ENCODE results near the gene ERCC8.
A peak's percentile ranks its signal among the peaks of the same experiment; 100 is the strongest.
"Not testable (repeated sequence)": the region's sequence is repeated elsewhere in the genome, so short reads cannot be mapped to it uniquely, and the experiment has no call there.

Gene ERCC8

DNA sequence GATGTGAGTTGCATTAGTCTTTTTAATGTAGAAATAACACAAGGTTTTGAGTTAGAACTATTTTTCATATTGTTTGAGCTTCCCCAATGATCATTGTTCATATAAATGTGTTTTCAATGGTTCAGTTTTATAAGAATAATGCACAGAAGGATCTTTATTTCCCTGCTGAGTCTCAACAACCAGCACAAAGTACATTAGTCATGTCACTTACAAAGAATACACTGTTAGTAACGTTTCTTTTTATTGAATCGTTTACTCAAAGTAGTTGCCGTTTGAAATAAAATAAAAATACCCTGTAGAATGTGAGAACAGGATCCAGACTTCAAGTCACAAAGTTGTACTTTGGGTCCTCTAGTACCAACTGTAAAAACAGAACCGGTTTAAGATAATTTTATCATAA lies 41.5 kb downstream of the ERCC8 start:
- DNase-seq: no peak

DNA sequence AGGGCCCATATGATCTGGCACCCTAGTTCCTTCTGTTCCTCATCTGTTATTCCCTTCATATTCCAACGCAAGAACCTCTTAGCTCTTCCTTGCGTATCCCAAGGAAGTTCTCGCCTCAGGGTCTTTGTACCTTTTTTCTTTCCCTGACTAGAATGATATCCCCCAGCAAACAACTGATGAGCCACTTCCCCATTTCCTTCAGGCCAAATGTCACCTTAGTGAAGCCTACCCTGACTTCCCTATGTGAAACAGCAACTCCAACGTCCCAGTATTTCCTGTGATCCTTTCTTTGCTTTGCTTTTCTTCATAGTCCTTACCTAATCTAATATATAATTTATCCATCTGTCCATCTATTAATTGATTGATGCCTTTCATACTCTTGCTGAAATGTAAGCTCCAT lies 47.9 kb downstream of the ERCC8 start:
- no peak for DNase-seq

DNA sequence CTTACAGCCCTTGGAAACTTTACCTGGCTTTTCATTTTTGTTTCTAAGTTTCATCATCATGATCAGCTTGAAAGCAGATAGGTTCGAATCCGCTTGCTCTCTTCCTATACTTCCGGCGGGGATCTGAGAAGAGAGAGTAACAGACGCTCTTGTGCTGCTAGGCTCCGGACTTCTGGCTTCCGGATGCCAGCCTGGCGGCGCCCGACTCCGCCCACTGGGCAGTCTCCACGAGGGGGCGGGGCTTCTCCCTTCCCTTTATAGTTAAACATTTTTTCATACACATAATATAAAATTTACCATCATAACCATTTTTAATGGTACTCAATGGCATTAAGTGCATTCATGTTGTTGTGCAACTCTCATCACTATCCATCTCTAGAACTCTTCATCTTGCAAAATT lies 51.3 kb downstream of the ERCC8 start:
- DNase-seq: no peak

DNA sequence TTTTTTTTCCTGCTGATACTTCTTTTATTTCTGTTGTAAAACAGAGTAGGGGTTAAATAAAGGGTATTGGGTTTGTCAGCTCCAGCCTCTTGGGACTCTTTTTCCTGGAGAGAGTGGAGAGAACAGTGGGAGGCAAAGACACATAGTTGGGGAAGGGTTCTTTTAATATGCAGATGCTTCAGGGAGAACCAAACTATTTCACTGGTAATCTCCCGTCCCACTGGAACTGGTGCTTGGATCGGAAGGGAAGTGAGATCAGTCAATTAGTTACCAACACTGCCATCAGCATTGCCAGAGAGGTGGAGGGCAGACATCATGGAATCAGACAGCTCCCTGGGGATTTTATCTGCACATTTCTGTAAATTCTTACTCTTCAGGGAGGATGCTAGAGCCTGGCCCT lies 53.2 kb downstream of the ERCC8 start:
- no peak for DNase-seq

- DNase-seq: no peak
These were observed 56.4 kb downstream of the ERCC8 start for GRCh38 chr5:60888359-60889061.

- DNase-seq: no peak
These were observed 57.1 kb downstream of the ERCC8 start for GRCh38 chr5:60887746-60888145.

- no peak for DNase-seq
These were observed 57.8 kb downstream of the ERCC8 start for GRCh38 chr5:60887096-60887495.

GRCh38 chr5:60886158-60886557 lies 58.7 kb downstream of the ERCC8 start:
- DNase-seq: no peak

- DNase-seq: no peak
These were observed 61.6 kb downstream of the ERCC8 start for GRCh38 chr5:60883229-60883628.

DNA sequence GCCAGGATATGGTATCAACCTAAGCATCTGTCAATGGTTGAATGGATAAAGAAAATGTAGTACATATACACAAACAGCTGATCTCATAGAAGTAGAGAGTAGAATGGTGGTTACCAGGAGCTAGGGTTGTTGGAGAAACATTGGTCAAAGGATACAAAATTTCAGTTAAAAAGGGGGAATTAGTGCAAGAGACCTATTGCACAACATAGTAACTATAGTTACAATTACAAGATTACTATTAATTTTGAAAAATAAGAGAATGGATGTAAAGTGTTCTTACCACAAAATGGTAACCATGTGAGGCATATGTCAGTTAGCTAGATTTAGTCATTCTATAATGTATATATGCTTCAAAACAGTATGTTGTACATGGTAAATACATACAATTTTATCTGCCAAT lies 72.0 kb downstream of the ERCC8 start:
- no peak for DNase-seq

DNA sequence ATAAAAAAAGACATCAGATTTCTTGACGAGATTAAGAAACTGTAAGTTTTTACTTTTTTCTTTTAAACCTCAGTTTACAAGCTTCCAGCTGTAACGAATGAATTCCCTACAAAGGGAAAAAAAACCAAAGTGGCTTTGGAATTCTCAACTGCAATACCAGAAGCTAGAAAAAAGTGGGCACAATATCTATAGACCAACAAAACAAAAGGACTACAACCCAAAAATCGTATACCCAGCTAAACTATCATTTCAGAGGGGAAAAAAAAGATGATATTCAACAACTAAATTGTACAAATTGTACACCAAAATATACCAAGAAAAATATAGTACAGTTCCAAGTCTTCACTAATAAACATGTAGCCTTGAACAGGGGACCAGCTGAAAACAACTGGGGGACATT lies 74.0 kb downstream of the ERCC8 start:
- DNase-seq: no peak

DNA sequence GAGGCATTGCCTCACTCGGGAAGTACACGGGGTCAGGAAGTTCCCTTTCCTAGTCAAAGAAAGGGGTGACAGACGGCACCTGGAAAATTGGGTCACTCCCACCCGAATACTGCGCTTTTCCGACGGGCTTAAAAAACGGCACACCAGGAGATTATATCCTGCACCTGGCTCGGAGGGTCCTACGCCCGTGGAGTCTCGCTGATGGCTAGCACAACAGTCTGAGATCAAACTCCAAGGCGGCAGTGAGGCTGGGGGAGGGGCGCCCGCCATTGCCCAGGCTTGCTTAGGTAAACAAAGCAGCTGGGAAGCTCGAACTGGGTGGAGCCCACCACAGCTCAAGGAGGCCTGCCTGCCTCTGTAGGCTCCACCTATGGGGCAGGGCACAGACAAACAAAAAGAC lies 84.3 kb downstream of the ERCC8 start:
- not testable (repeated sequence) for DNase-seq

- no peak for DNase-seq
These were observed 88.8 kb downstream of the ERCC8 start for GRCh38 chr5:60856066-60856465.

DNA sequence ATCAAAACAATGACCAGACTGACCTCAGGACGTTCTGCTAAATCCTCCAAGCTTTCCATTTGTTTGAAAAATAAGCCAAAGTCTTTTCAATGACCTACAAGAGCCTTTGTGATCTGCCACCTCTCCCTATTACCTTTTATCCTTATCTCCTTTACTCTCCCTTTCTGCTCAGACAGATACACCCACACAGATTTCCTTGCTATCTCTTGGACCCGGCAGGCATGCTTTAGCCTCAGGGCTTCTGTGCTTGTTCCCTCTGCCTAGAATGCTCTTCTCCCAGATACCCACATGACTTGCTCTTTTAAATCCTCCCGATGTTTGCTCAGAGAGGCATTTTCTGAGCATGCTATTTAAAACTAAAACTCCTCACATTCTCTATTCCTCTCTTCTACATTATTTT lies 91.9 kb downstream of the ERCC8 start:
- no peak for DNase-seq

DNA sequence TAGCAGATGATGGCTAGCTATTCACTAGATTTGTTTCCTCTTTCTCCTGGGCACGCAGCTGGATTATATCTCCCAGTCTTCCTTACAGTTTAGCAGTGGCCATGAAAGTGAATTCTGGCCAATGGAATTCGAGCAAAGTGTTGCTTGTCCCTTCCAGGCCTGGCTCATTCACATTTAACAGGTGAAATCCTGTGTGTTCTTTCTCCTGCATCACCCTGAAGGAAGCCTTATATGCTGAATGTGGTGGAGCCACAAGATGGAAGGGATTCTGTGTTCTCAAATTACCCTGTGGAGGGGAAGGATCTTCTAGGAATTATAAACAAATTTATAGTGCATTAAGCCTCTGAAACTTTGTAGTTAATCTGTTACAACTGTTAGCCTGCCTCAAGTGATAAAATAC lies 92.6 kb downstream of the ERCC8 start:
- no peak for DNase-seq

GRCh38 chr5:60851626-60852025 lies 93.2 kb downstream of the ERCC8 start:
- DNase-seq: no peak

DNA sequence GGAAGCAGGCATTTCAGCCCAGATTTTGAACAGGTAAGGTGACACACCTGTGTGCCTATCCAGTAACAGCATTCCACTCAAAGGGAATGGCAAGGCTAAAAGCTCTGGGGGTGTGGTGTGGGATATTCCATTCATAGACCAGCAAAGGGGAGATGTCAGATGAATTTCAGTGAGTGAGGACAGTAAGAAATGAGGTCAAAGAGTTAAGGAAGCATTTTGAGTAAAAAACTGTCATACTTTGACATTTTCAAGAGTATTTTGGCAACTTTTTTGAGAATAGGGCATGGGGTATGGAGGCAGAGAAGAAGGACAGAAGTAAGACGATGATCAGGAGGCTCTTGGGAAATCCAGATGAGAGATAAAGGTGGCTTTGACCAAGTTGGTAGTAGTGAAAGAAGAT lies 98.6 kb downstream of the ERCC8 start:
- no peak for DNase-seq

DNA sequence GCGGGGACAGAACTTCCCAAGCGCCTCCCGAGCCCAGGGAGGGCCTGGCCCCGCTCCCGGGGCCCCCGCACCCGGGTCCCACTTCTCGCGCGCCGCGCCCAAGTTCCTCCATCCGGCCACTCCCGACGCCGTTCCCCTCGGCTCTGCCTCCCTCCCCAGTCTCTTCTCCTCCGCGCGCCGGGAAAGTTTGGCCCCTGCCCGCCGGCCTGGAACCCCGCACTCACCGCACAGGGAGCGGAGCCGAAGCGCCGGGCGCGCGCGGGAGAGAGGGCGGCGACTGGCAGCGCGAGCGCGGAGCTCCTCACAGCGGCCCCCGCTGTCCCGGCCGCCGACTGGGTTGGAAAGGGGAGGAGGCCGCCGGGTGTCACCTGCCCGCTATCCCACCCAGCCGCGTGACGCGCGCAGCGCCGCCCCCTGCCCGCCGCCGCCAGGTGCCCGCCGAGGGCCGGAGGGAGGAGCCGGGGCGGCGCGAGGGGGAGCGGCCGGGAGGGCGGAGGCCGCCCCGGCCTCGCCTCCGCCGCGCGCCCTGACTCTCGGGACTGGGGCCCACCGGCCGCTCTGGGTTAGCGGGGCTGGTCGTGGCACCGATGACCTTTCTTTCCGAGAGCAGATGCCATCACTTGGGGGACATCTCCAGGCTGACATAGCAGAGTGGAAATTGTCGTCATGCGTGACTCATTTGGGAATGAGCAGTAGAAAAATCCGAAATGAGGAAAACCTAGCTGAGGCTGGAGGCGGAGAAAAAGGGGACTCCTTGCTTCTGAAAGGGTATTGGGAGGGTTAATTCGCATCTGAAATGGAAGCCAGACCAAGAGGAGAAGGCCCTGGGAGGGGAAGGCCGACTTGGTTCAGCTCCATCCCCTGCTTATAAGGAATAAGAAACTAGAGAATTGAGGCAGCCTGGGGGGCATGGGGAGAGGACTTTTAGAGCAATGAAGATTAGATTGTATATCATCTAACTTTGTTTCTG lies 100.6 kb downstream of the ERCC8 start, which contains the start of gene ELOVL7:
ELOVL7 (minus strand) TSS at position 334 of the 970 bp plus-strand sequence. CDS start 56,872 bp downstream, outside the sequence.
- peak; percentile 43 for DNase-seq

DNA sequence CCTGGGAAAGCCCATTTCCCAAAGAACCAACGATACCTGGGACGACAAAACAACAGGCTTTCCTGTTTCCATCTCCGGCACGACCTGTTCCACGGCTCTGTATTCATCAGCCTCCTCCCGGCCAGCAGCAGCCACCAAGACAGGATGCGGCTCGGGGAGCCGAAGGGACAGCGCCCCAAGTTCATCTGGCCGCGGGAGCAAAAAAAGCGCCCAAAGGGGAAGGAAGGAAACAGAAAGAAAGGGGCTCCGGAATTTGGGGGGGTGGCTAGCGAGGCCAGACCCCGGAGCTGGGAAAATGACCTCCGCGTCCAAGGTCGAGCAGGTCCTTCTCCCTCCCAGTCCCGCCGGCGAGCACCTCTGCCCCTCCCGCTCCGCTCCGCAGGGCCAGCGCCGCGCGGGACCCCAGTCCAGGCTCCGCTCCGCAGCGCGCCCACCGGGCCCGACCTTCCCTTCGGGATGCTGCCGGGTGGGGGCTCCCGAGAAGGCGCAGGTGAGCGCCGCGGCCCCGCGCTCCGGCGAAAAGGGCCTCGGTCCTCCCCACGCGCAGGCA lies 101.4 kb downstream of the ERCC8 start:
- DNase-seq: no peak

GRCh38 chr5:60842871-60843385 lies 101.9 kb downstream of the ERCC8 start:
- DNase-seq: no peak

- DNase-seq: no peak
These were observed 103.5 kb downstream of the ERCC8 start for GRCh38 chr5:60841361-60841760.

DNA sequence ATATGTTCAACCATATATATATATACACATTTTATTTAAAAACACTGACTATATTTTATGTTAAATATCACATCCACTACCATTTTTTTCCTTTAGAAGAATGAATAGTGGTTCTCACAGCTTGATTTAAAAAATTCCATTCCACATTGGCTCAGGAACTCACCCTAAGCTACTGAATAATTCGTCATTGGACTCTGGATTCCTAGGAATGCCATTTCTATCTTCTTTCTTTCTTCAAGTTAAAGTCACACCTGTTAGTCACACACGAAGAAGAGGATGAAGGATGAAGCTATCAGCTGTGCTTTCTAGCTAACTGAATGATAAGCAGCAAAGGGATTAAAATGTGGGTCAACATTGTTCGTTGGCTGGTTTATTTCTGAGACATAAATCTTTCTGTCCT lies 108.7 kb downstream of the ERCC8 start:
- peak; percentile 8 for DNase-seq

GRCh38 chr5:60835554-60835953 lies 109.3 kb downstream of the ERCC8 start:
- DNase-seq: peak; percentile 22
